Measurements from ENCODE around the gene CCDC192.
A peak's percentile ranks its signal among the peaks of the same experiment; 100 is the strongest.

CCDC192 gene

GRCh38 chr5:127754706-127755105 lies 51.5 kb downstream of the CCDC192 start:
- Histone ChIP-seq H3K27me3 (ENCODE audit: low read depth, low read length) (no peaks in the 10 kb centered on the region), H3K79me2 (ENCODE audit: low read length) (no peaks in the 10 kb centered on the region), H2AFZ (ENCODE audit: low read depth, low read length) (no peak overlapping the region), H3K36me3 (replicated peaks; ENCODE audit: low read depth, low read length) (no peaks in the 10 kb centered on the region), H3K9me3 (ENCODE audit: insufficient read depth, low read length) (no peaks in the 10 kb centered on the region), H4K20me1 (ENCODE audit: insufficient read depth, low read length) (no peaks in the 10 kb centered on the region), H3K9ac (ENCODE audit: low read length) (no peak overlapping the region), H3K4me1 (ENCODE audit: low read length) (no peaks in the 10 kb centered on the region), H3K27ac (ENCODE audit: low read length) (no peak overlapping the region), H3K4me3 (ENCODE audit: low read length) (no peak overlapping the region), H3K4me2 (ENCODE audit: low read length) (no peak overlapping the region)
- no peak for TF ChIP-seq CTCF (IDR thresholded peaks at IDR 0.05; ENCODE audit: low read depth, low read length)
- no peak for TF ChIP-seq EZH2phosphoT487 (IDR thresholded peaks at IDR 0.05; ENCODE audit: low read depth)

GRCh38 chr5:127757576-127757975 lies 54.4 kb downstream of the CCDC192 start:
- Histone ChIP-seq H3K4me2 (ENCODE audit: low read length) (no peak overlapping the region), H3K79me2 (ENCODE audit: low read length) (no peaks in the 10 kb centered on the region), H3K9me3 (ENCODE audit: insufficient read depth, low read length) (no peaks in the 10 kb centered on the region), H2AFZ (ENCODE audit: low read depth, low read length) (no peak overlapping the region), H3K9ac (ENCODE audit: low read length) (no peak overlapping the region), H3K27ac (ENCODE audit: low read length) (no peak overlapping the region), H3K27me3 (ENCODE audit: low read depth, low read length) (no peaks in the 10 kb centered on the region), H4K20me1 (ENCODE audit: insufficient read depth, low read length) (no peaks in the 10 kb centered on the region), H3K4me3 (ENCODE audit: low read length) (no peak overlapping the region), H3K36me3 (replicated peaks; ENCODE audit: low read depth, low read length) (no peaks in the 10 kb centered on the region), H3K4me1 (ENCODE audit: low read length) (no peaks in the 10 kb centered on the region)
- TF ChIP-seq EZH2phosphoT487 (IDR thresholded peaks at IDR 0.05; ENCODE audit: low read depth), result no peak
- peak; percentile 51 for TF ChIP-seq CTCF (IDR thresholded peaks at IDR 0.05; ENCODE audit: low read depth, low read length)

- Histone ChIP-seq H3K27ac (ENCODE audit: low read length) (no peak overlapping the region), H4K20me1 (ENCODE audit: insufficient read depth, low read length) (no peaks in the 10 kb centered on the region), H2AFZ (ENCODE audit: low read depth, low read length) (no peak overlapping the region), H3K4me2 (ENCODE audit: low read length) (no peak overlapping the region), H3K27me3 (ENCODE audit: low read depth, low read length) (no peaks in the 10 kb centered on the region), H3K79me2 (ENCODE audit: low read length) (no peaks in the 10 kb centered on the region), H3K4me3 (ENCODE audit: low read length) (no peak overlapping the region), H3K36me3 (replicated peaks; ENCODE audit: low read depth, low read length) (no peaks in the 10 kb centered on the region), H3K9ac (ENCODE audit: low read length) (no peak overlapping the region), H3K9me3 (ENCODE audit: insufficient read depth, low read length) (no peaks in the 10 kb centered on the region), H3K4me1 (ENCODE audit: low read length) (no peaks in the 10 kb centered on the region)
- TF ChIP-seq CTCF (IDR thresholded peaks at IDR 0.05; ENCODE audit: low read depth, low read length) (no peak), EZH2phosphoT487 (IDR thresholded peaks at IDR 0.05; ENCODE audit: low read depth) (no peak)
Measured at GRCh38 chr5:127758766-127759283, 55.6 kb downstream of the CCDC192 start.

- H3K36me3 ChIP-seq (replicated peaks; ENCODE audit: low read depth, low read length), result no peaks in the 10 kb centered on the region
- no peak overlapping the region for H3K4me3 ChIP-seq (ENCODE audit: low read length)
- H2AFZ ChIP-seq (ENCODE audit: low read depth, low read length), result no peak overlapping the region
- no peaks in the 10 kb centered on the region for H3K9me3 ChIP-seq (ENCODE audit: insufficient read depth, low read length)
- H3K27ac ChIP-seq (ENCODE audit: low read length), result no peak overlapping the region
- no peaks in the 10 kb centered on the region for H4K20me1 ChIP-seq (ENCODE audit: insufficient read depth, low read length)
- no peaks in the 10 kb centered on the region for H3K4me1 ChIP-seq (ENCODE audit: low read length)
- H3K9ac ChIP-seq (ENCODE audit: low read length), result no peak overlapping the region
- no peak for TF ChIP-seq CTCF (IDR thresholded peaks at IDR 0.05; ENCODE audit: low read depth, low read length)
- TF ChIP-seq EZH2phosphoT487 (IDR thresholded peaks at IDR 0.05; ENCODE audit: low read depth), result no peak
- no peaks in the 10 kb centered on the region for H3K79me2 ChIP-seq (ENCODE audit: low read length)
- H3K27me3 ChIP-seq (ENCODE audit: low read depth, low read length), result no peaks in the 10 kb centered on the region
- H3K4me2 ChIP-seq (ENCODE audit: low read length), result no peak overlapping the region
Measured at GRCh38 chr5:127761869-127762268, 58.7 kb downstream of the CCDC192 start.
